Measurements from ENCODE around the gene HPCAL1. TPM values are rescaled to one million over a fixed set of nuclear protein-coding genes. Genes with fewer than 3 reads are reported as not detected.

Gene HPCAL1
- polyA plus RNA-seq, 1 donor from 2014 or later = 63.4 TPM

DNA sequence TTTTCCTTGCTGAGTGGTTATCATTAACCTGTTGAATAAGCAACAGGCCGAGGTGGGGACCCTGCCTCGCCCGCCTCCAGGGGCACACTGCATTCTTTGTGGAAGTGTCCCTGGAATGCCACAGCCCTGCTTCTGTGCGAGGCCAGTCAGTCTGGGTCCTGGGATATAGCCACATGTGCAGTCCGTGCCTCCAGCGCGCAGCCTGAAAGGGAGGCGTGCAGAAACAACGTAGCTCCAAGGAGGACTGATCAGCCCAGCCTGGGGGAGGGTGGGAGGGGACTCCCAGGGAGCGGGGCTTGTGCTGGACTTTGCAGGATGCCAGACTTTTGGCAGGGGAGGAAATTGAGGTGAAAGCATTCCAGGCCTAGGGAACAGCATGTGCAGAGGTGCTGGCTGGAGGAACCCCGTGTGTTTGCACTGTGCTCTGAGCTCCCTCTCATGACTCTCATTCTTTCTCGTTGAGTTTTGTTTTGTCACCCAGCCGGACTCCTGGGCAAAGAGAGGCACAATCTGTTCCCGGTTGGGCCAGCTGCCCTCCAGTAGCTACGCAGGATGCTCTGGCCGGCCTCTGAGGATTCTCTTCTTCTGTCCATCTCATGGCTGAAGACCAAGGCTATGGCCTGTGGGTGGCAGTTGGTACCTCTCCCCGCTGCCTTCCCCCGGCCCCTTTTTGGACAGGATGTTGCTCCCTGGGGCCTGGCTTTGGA lies 39.7 kb downstream of the HPCAL1 start:
- Histone ChIP-seq H3K36me3 (ENCODE audit: insufficient read depth, low read length) (no peaks in the 10 kb centered on the region), H3K9ac (ENCODE audit: low read length) (no peak overlapping the region), H3K9me2 (ENCODE audit: insufficient read depth, low read length) (no peaks in the 10 kb centered on the region), H3K4me3 (ENCODE audit: low read length) (no peak overlapping the region), H3K9me3 (ENCODE audit: low read length) (no peaks in the 10 kb centered on the region), H2AFZ (ENCODE audit: low read depth, low read length) (no peak overlapping the region), H3F3A (ENCODE audit: insufficient read depth, low read length, poor library complexity, severe bottlenecking) (no peaks in the 10 kb centered on the region), H4K20me1 (ENCODE audit: insufficient read depth) (no peaks in the 10 kb centered on the region), H3K79me2 (replicated peaks; ENCODE audit: insufficient read depth, low read length) (no peaks in the 10 kb centered on the region), H3K27me3 (ENCODE audit: insufficient read depth, low read depth, low read length) (no peaks in the 10 kb centered on the region), H3K27ac (ENCODE audit: low read length) (no peak overlapping the region), H3K4me2 (ENCODE audit: low read length) (no peak overlapping the region)
- no peak for TF ChIP-seq SMC3 (conservative IDR thresholded peaks at IDR 0.05; ENCODE audit: poor library complexity)
- TF ChIP-seq EP300 (conservative IDR thresholded peaks at IDR 0.05; ENCODE audit: poor library complexity, severe bottlenecking) = no peak
- TF ChIP-seq POLR2AphosphoS5 (IDR thresholded peaks at IDR 0.05) = no peak
- TF ChIP-seq, protein P1, sequence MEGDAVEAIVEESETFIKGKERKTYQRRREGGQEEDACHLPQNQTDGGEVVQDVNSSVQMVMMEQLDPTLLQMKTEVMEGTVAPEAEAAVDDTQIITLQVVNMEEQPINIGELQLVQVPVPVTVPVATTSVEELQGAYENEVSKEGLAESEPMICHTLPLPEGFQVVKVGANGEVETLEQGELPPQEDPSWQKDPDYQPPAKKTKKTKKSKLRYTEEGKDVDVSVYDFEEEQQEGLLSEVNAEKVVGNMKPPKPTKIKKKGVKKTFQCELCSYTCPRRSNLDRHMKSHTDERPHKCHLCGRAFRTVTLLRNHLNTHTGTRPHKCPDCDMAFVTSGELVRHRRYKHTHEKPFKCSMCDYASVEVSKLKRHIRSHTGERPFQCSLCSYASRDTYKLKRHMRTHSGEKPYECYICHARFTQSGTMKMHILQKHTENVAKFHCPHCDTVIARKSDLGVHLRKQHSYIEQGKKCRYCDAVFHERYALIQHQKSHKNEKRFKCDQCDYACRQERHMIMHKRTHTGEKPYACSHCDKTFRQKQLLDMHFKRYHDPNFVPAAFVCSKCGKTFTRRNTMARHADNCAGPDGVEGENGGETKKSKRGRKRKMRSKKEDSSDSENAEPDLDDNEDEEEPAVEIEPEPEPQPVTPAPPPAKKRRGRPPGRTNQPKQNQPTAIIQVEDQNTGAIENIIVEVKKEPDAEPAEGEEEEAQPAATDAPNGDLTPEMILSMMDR (IDR thresholded peaks at IDR 0.05; ENCODE audit: poor library complexity, severe bottlenecking) = no peak
- no peak for TF ChIP-seq MXI1 (conservative IDR thresholded peaks at IDR 0.05; ENCODE audit: poor library complexity, severe bottlenecking)
- TF ChIP-seq EZH2 (IDR thresholded peaks at IDR 0.05; ENCODE audit: borderline replicate concordance, insufficient read depth, low read length, poor library complexity, severe bottlenecking) = no peak
- no peak for TF ChIP-seq TAF1 (IDR thresholded peaks at IDR 0.05; ENCODE audit: low read depth)
- TF ChIP-seq RAD21 (conservative IDR thresholded peaks at IDR 0.05) = no peak
- TF ChIP-seq, protein P2, sequence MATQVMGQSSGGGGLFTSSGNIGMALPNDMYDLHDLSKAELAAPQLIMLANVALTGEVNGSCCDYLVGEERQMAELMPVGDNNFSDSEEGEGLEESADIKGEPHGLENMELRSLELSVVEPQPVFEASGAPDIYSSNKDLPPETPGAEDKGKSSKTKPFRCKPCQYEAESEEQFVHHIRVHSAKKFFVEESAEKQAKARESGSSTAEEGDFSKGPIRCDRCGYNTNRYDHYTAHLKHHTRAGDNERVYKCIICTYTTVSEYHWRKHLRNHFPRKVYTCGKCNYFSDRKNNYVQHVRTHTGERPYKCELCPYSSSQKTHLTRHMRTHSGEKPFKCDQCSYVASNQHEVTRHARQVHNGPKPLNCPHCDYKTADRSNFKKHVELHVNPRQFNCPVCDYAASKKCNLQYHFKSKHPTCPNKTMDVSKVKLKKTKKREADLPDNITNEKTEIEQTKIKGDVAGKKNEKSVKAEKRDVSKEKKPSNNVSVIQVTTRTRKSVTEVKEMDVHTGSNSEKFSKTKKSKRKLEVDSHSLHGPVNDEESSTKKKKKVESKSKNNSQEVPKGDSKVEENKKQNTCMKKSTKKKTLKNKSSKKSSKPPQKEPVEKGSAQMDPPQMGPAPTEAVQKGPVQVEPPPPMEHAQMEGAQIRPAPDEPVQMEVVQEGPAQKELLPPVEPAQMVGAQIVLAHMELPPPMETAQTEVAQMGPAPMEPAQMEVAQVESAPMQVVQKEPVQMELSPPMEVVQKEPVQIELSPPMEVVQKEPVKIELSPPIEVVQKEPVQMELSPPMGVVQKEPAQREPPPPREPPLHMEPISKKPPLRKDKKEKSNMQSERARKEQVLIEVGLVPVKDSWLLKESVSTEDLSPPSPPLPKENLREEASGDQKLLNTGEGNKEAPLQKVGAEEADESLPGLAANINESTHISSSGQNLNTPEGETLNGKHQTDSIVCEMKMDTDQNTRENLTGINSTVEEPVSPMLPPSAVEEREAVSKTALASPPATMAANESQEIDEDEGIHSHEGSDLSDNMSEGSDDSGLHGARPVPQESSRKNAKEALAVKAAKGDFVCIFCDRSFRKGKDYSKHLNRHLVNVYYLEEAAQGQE (IDR thresholded peaks at IDR 0.05; ENCODE audit: borderline replicate concordance) = no peak

DNA sequence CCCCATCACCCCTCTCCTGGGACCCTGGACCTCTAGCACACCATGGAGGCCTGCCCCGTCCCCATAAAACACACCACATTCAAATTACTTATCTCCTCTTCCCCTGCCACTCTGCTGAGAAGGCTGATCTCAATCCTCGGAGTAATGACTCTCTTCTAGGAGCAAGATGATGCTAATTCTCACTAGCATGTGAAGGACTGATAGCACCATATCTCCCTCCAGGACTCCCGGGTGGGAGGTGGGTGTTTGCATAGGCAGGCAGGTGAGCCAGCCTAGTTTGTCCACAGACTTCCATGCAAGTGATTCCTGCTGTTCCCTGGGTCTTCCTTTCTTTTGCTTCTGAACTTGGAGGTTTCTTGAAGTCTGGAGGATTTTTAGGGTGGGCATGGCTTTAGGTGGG lies 40.5 kb downstream of the HPCAL1 start:
- no peak overlapping the region for H3K27ac ChIP-seq (ENCODE audit: low read length)
- no peaks in the 10 kb centered on the region for H3K36me3 ChIP-seq (ENCODE audit: insufficient read depth, low read length)
- no peak overlapping the region for H3K4me3 ChIP-seq (ENCODE audit: low read length)
- no peaks in the 10 kb centered on the region for H3F3A ChIP-seq (ENCODE audit: insufficient read depth, low read length, poor library complexity, severe bottlenecking)
- no peak overlapping the region for H3K9ac ChIP-seq (ENCODE audit: low read length)
- H4K20me1 ChIP-seq (ENCODE audit: insufficient read depth) = no peaks in the 10 kb centered on the region
- H3K4me2 ChIP-seq (ENCODE audit: low read length) = no peak overlapping the region
- no peak for TF ChIP-seq SMC3 (conservative IDR thresholded peaks at IDR 0.05; ENCODE audit: poor library complexity)
- no peaks in the 10 kb centered on the region for H3K27me3 ChIP-seq (ENCODE audit: insufficient read depth, low read depth, low read length)
- H2AFZ ChIP-seq (ENCODE audit: low read depth, low read length) = no peak overlapping the region
- H3K9me3 ChIP-seq (ENCODE audit: low read length) = no peaks in the 10 kb centered on the region
- no peaks in the 10 kb centered on the region for H3K9me2 ChIP-seq (ENCODE audit: insufficient read depth, low read length)
- H3K79me2 ChIP-seq (replicated peaks; ENCODE audit: insufficient read depth, low read length) = no peaks in the 10 kb centered on the region
